Measurements from ENCODE around the gene OGFOD2. TPM values are rescaled to one million over a fixed set of nuclear protein-coding genes. Genes with fewer than 3 reads are reported as not detected.
A peak's percentile ranks its signal among the peaks of the same experiment; 100 is the strongest.

The OGFOD2 gene
- total and polyA plus RNA-seq, 9 of the 15 experiments (the other 6 are each of a cell fraction or from before 2014, with no cell fraction given), result 1.4 to 111 (median 18.5) TPM

GRCh38 chr12:122974274-122974891, 661 bp upstream of the OGFOD2 start (continued):
- no peak for TF ChIP-seq RREB1 (CRISPR knock-in tag; IDR thresholded peaks at IDR 0.05)
- TF ChIP-seq, protein P1, sequence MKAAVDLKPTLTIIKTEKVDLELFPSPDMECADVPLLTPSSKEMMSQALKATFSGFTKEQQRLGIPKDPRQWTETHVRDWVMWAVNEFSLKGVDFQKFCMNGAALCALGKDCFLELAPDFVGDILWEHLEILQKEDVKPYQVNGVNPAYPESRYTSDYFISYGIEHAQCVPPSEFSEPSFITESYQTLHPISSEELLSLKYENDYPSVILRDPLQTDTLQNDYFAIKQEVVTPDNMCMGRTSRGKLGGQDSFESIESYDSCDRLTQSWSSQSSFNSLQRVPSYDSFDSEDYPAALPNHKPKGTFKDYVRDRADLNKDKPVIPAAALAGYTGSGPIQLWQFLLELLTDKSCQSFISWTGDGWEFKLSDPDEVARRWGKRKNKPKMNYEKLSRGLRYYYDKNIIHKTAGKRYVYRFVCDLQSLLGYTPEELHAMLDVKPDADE (conservative IDR thresholded peaks at IDR 0.05; ENCODE audit: control insufficient read depth, low read depth, low read length), result peak; percentile 65; the same call in 1 of the 2 replicates
- TF ChIP-seq, protein P2, sequence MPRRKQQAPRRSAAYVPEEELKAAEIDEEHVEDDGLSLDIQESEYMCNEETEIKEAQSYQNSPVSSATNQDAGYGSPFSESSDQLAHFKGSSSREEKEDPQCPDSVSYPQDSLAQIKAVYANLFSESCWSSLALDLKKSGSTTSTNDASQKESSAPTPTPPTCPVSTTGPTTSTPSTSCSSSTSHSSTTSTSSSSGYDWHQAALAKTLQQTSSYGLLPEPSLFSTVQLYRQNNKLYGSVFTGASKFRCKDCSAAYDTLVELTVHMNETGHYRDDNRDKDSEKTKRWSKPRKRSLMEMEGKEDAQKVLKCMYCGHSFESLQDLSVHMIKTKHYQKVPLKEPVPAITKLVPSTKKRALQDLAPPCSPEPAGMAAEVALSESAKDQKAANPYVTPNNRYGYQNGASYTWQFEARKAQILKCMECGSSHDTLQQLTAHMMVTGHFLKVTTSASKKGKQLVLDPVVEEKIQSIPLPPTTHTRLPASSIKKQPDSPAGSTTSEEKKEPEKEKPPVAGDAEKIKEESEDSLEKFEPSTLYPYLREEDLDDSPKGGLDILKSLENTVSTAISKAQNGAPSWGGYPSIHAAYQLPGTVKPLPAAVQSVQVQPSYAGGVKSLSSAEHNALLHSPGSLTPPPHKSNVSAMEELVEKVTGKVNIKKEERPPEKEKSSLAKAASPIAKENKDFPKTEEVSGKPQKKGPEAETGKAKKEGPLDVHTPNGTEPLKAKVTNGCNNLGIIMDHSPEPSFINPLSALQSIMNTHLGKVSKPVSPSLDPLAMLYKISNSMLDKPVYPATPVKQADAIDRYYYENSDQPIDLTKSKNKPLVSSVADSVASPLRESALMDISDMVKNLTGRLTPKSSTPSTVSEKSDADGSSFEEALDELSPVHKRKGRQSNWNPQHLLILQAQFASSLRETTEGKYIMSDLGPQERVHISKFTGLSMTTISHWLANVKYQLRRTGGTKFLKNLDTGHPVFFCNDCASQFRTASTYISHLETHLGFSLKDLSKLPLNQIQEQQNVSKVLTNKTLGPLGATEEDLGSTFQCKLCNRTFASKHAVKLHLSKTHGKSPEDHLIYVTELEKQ (CRISPR knock-in tag; IDR thresholded peaks at IDR 0.05), result no peak
- TF ChIP-seq GABPB1 (CRISPR knock-in tag; IDR thresholded peaks at IDR 0.05), result peak; percentile 100
- no peak for TF ChIP-seq ERF (CRISPR knock-in tag; IDR thresholded peaks at IDR 0.05)
- peak; percentile 88 for TF ChIP-seq ZEB2 (IDR thresholded peaks at IDR 0.05)
- TF ChIP-seq ZNF551 (CRISPR knock-in tag; IDR thresholded peaks at IDR 0.05), result no peak
- no peak for TF ChIP-seq LEF1 (IDR thresholded peaks at IDR 0.05)
- TF ChIP-seq U2AF2 (optimal IDR thresholded peaks at IDR 0.05; ENCODE audit: low read depth, low read length), result no peak
- no peak for TF ChIP-seq ZNF586 (CRISPR knock-in tag; conservative IDR thresholded peaks at IDR 0.05)
- TF ChIP-seq RFX7 (CRISPR knock-in tag; IDR thresholded peaks at IDR 0.05), result no peak
- no peak for TF ChIP-seq MITF (IDR thresholded peaks at IDR 0.05)
- TF ChIP-seq ZNF76 (CRISPR knock-in tag; IDR thresholded peaks at IDR 0.05; ENCODE audit: borderline replicate concordance), result no peak

Measured in K562 (cell line).